DND-41 (cell line): ENCODE results near the gene AOPEP.

ENCODE experiments used
- ATAC-seq: fragments of 200-7000 bp; cut with Tn5 transposase; 3 replicates; pipeline ENCODE4 v1.9.1; 2021; ENCODE audit warnings: low read depth; ENCODE audit not compliant: insufficient read depth
- DNase-seq: peaks from one replicate; pipeline ENCODE4 v3.0.0-alpha.2; 2020
- H2AFZ ChIP-seq: 2 replicates; pipeline ENCODE4 v1.6.0; 2012; ENCODE audit warnings: low read depth, low read length
- H3K27ac ChIP-seq: 2 replicates; pipeline ENCODE4 v1.5.1; 2012; ENCODE audit warnings: low read length, inconsistent platforms
- H3K27me3 ChIP-seq: fragments of 200-600 bp; sonication (generic); 2 replicates; pipeline ENCODE4 v1.6.0; 2012; ENCODE audit warnings: low read length, mild to moderate bottlenecking, inconsistent platforms; ENCODE audit not compliant: insufficient read depth, poor library complexity
- H3K36me3 ChIP-seq: 2 replicates; pipeline ENCODE4 v1.5.1; 2012; ENCODE audit warnings: low read length, inconsistent platforms; ENCODE audit not compliant: insufficient read depth
- H3K4me1 ChIP-seq: 2 replicates; pipeline ENCODE4 v1.5.1; 2012; ENCODE audit warnings: mild to moderate bottlenecking, low read length; ENCODE audit not compliant: insufficient read depth
- H3K4me2 ChIP-seq: 2 replicates; pipeline ENCODE4 v1.6.0; 2012; ENCODE audit warnings: mild to moderate bottlenecking, moderate library complexity, low read length, inconsistent platforms; ENCODE audit not compliant: insufficient read depth
- H3K4me3 ChIP-seq, 2 experiments: fragments of 200-600 bp in 1 of 2; shearing (Covaris generic) in 1 of 2; 2 replicates each; pipeline ENCODE4 v1.5.1; 2012 to 2016; ENCODE audit warnings: inconsistent platforms in 2 of 2, low read length in 2 of 2, mild to moderate bottlenecking in 2 of 2, low read depth in 1 of 2, moderate library complexity in 1 of 2
- H3K79me2 ChIP-seq: 2 replicates; pipeline ENCODE4 v1.6.0; 2012; ENCODE audit warnings: low read length, inconsistent platforms; ENCODE audit not compliant: insufficient read depth
- H3K9ac ChIP-seq: 2 replicates; pipeline ENCODE4 v1.6.0; 2012; ENCODE audit warnings: low read depth, mild to moderate bottlenecking, inconsistent platforms, low read length, moderate library complexity
- H3K9me3 ChIP-seq: 2 replicates; pipeline ENCODE4 v1.5.1; 2012; ENCODE audit warnings: low read length, moderate library complexity, mild to moderate bottlenecking, inconsistent platforms; ENCODE audit not compliant: insufficient read depth, severe bottlenecking
- H4K20me1 ChIP-seq: 2 replicates; pipeline ENCODE4 v1.6.0; 2012; ENCODE audit warnings: low read length; ENCODE audit not compliant: insufficient read depth
- EZH2 ChIP-seq: IDR thresholded peaks from 3 replicates; pipeline ENCODE4 v1.6.1; 2012; ENCODE audit warnings: borderline replicate concordance, low read depth, mild to moderate bottlenecking, moderate library complexity, low read length, inconsistent platforms; ENCODE audit not compliant: severe bottlenecking
- TF ChIP-seq, protein P1 (sequence below): IDR thresholded peaks from 2 replicates; pipeline ENCODE4 v1.5.1; 2012; ENCODE audit warnings: borderline replicate concordance, low read length, moderate library complexity, mild to moderate bottlenecking; ENCODE audit not compliant: poor library complexity, severe bottlenecking; ENCODE audit errors: extremely low read depth

The AOPEP gene

GRCh38 chr9:94987731-94988130 lies 261.2 kb downstream of the AOPEP start:
- Histone ChIP-seq H3K9me3 (no peaks in the 10 kb centered on the region), H4K20me1 (no peaks in the 10 kb centered on the region), H3K27ac (no peak overlapping the region), H2AFZ (no peak overlapping the region), H3K36me3 (no peaks in the 10 kb centered on the region), H3K4me3 (no peak overlapping the region), H3K4me1 (no peaks in the 10 kb centered on the region), H3K79me2 (no peaks in the 10 kb centered on the region), H3K27me3 (no peaks in the 10 kb centered on the region), H3K4me2 (no peak overlapping the region), H3K9ac (no peak overlapping the region)
- no peak for TF ChIP-seq EZH2
- TF ChIP-seq, protein P1, sequence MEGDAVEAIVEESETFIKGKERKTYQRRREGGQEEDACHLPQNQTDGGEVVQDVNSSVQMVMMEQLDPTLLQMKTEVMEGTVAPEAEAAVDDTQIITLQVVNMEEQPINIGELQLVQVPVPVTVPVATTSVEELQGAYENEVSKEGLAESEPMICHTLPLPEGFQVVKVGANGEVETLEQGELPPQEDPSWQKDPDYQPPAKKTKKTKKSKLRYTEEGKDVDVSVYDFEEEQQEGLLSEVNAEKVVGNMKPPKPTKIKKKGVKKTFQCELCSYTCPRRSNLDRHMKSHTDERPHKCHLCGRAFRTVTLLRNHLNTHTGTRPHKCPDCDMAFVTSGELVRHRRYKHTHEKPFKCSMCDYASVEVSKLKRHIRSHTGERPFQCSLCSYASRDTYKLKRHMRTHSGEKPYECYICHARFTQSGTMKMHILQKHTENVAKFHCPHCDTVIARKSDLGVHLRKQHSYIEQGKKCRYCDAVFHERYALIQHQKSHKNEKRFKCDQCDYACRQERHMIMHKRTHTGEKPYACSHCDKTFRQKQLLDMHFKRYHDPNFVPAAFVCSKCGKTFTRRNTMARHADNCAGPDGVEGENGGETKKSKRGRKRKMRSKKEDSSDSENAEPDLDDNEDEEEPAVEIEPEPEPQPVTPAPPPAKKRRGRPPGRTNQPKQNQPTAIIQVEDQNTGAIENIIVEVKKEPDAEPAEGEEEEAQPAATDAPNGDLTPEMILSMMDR = no peak
- ATAC-seq (no peak), DNase-seq (no peak)

DNA sequence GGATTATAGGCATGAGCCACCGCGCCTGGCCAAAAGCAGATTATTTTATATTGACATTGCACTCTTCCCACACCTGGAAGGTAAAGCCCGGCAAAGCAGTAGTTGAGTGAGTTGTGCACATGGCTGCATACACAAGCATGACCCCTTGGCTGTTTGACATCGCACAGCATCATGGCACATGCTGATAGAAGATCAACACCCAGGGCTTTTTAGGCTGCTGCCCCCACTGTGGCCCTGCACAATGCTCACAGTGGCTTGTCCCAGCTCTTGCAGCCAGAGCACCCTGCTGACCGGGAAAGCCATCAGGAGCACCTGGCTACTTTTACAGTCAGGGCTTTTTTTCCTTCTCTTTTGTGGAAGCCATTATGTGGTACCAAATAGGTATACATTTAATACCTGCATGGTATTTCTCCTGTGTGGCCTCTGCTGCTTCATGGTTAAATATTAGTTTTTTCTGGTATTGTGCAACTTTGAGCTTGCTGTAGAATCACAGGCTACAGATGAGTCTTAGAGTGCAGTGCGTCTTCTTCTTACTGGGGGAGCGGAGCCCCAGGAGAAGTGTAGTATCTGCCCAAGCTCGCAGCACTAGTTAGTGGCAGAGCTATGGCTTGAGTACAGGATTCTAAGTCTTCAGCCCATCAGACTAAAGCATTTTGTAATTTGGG lies 264.5 kb downstream of the AOPEP start:
- no peak overlapping the region for H3K27ac ChIP-seq
- H3K27me3 ChIP-seq = no peaks in the 10 kb centered on the region
- TF ChIP-seq, protein P1 = no peak
- TF ChIP-seq EZH2 = no peak
- ATAC-seq (no peak), DNase-seq (no peak)
- H3K36me3 ChIP-seq = no peaks in the 10 kb centered on the region
- no peaks in the 10 kb centered on the region for H4K20me1 ChIP-seq
- H3K9ac ChIP-seq = no peak overlapping the region
- no peaks in the 10 kb centered on the region for H3K79me2 ChIP-seq
- no peak overlapping the region for H2AFZ ChIP-seq
- H3K4me2 ChIP-seq = no peak overlapping the region
- no peaks in the 10 kb centered on the region for H3K9me3 ChIP-seq
- no peak overlapping the region for H3K4me3 ChIP-seq
- no peaks in the 10 kb centered on the region for H3K4me1 ChIP-seq

- no peak for TF ChIP-seq EZH2
- TF ChIP-seq, protein P1 = no peak
- no peak for DNase-seq
- Histone ChIP-seq H2AFZ (no peak overlapping the region), H3K27ac (no peak overlapping the region), H3K4me2 (no peak overlapping the region), H4K20me1 (no peaks in the 10 kb centered on the region), H3K27me3 (no peaks in the 10 kb centered on the region), H3K79me2 (no peaks in the 10 kb centered on the region), H3K36me3 (no peaks in the 10 kb centered on the region), H3K9ac (no peak overlapping the region), H3K4me1 (no peaks in the 10 kb centered on the region), H3K9me3 (no peaks in the 10 kb centered on the region), H3K4me3 (no peak overlapping the region)
- no peak for ATAC-seq
These were observed 265.7 kb downstream of the AOPEP start for GRCh38 chr9:94991961-94992907.
